HG03432 (cell line): ENCODE measurements around the gene TATDN2.

Experiments used
- ATAC-seq: cut with Tn5 transposase; IDR thresholded peaks from one replicate; pipeline ENCODE4 v1.9.1; 2021; ENCODE audit warnings: mild to moderate bottlenecking, moderate library complexity; ENCODE audit not compliant: unreplicated experiment

Gene TATDN2

GRCh38 chr3:10315771-10316344, 67.6 kb downstream of the TATDN2 start:
- ATAC-seq: no peak

GRCh38 chr3:10317311-10317960, 69.2 kb downstream of the TATDN2 start:
- no peak for ATAC-seq

- no peak for ATAC-seq
Observed at GRCh38 chr3:10317961-10318350, 69.7 kb downstream of the TATDN2 start.

DNA sequence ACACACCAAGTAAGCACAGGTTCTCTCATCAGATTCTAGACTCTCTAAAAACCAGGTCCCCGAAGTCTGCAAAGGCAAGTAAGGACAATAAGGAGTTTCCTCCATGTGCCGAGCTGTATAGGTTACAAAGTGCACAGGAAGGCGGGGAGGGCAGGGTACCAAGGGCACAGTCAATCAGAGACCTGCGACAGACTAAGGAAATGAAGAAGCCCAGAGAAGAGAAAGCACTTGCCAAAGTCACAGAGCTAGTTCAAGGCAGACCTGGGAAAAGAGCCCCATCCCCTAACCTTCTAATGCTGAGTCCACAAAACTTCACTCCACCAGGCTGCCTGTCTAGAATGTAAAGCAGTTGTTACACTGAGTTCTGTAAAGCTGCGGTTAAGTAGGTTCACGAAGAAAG, 71.0 kb downstream of the TATDN2 start:
- no peak for ATAC-seq

- ATAC-seq: no peak
Observed at GRCh38 chr3:10319804-10320203, 71.5 kb downstream of the TATDN2 start.

- ATAC-seq: no peak
Observed at GRCh38 chr3:10320320-10320677, 72.0 kb downstream of the TATDN2 start.

- no peak for ATAC-seq
Observed at GRCh38 chr3:10321630-10322351, 73.5 kb downstream of the TATDN2 start.

DNA sequence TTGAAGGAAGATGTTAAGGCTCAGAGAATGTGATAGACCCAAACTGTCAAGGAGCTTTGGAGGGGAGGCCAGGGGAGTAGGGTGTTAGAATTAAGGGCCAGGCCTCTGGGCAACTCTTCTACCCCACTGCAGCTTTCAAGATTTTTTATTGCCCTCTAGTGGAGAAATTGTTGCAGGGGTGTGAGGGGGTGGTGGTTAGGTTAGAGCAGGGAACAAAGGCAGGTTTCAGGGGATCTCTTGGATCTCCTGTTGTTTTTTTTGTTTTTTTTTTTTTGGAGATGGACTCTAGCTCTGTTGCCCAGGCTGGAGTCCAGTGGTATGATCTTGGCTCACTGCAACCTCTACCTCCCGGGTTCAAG, 74.1 kb downstream of the TATDN2 start:
- ATAC-seq: peak; percentile 25

DNA sequence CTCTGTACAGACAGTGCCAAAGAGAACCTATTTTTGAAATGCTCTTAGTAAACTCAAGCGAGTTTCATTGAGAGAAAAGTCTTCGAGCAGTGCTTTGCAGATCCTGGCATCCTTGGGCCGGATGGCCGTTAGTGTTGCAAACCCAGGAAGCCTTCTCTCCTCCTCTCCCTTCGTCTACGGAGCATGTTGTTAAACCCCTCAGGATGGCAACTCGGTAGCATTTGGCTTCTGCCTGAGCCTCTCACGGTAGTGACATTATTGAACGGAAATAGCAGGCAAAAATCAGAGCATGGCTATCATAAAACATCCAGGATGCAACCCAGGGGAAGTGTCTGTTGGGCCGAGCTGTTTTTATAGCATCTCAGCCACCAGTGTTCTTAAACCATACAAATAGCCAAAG, 79.3 kb downstream of the TATDN2 start:
- no peak for ATAC-seq

DNA sequence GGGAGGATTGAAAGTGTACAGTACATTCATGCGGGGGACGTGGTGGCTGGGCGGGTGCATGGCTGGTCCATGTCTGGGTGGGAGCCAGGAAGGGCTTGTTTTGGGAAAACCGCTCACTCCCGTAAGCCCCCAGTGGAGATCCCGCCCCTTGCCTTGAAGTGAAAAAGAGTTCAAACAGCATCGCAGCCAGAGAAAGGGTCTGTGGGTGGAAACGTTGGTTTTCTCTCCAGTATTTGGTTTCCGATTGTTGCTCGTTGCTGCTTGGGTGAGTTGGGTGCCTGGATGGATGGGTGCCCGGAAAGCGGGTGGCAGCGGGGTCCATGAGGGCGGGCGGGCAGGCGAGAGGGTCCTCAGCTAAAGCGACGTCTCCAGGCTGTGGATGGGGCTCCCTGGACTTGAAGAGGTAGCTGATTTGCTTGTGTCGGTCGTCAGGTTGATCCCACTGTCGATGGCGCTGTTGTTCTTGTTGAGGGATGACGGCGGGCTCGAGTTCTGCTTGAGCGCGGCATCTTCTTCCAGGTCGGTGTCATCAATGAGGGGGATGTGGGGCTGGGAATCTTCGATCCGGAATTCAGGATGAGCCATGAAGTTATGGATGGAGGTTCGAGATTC, 80.3 kb downstream of the TATDN2 start:
- no peak for ATAC-seq

DNA sequence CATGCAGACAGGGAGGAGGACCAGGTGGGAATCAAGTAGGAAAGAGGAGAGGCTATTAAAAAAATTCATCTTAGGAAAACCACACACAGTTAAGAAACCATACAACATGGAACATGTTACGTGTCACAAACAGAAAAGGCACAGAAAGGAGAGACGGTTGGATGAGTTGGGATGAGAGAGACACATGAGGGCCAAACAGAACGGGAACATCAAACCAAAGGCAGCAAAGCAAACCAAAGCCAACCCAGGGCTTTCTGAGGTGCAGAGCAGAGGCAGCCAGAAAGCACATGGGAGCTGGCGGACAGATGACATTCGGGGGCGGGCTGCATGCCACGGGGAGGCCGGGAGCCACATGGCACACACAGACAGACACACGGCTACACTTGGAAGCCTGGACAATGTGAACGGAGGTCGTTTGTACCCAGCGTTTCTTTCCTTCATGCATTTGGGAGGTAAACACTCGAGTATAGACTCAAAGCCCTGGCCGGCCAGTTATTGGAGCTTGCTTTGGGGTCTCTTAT, 81.3 kb downstream of the TATDN2 start:
- ATAC-seq: no peak

- ATAC-seq: no peak
Observed at GRCh38 chr3:10330319-10330718, 82.1 kb downstream of the TATDN2 start.
